Kidney (tissue), 14 donors: ENCODE measurements around the gene GALNT14. TPM values are rescaled to one million over a fixed set of nuclear protein-coding genes. Genes with fewer than 3 reads are reported as not detected.

Experiments
- DNase-seq, 5 donors: peaks; one replicate each; pipeline ENCODE4 v3.0.0-alpha.2; 2013 to 2020
- FAIRE-seq: peaks from 2 replicates; lab custom pipeline; 2012; peaks lifted over from hg19 to GRCh38; lab: Jason Lieb, UNC
- H3K27ac ChIP-seq, 2 donors: one replicate each; pipeline ENCODE4 v1.7.0; 2013; ENCODE audit warnings: low read depth in 2 of 2, low read length in 2 of 2, inconsistent platforms in 1 of 2
- H3K27me3 ChIP-seq: one replicate; pipeline ENCODE4 v1.7.1; 2013; ENCODE audit warnings: low read length, inconsistent platforms; ENCODE audit not compliant: control insufficient read depth, insufficient read depth
- H3K36me3 ChIP-seq, 3 donors: one replicate each; pipeline versions ENCODE4 v1.7.0 to v1.7.1; 2013; ENCODE audit warnings: low read length in 3 of 3, control low read depth in 1 of 3, inconsistent platforms in 1 of 3; ENCODE audit not compliant: insufficient read depth in 3 of 3, control insufficient read depth in 2 of 3
- H3K4me1 ChIP-seq, 3 donors: one replicate each; pipeline versions ENCODE4 v1.7.0 to v1.7.1; 2013; ENCODE audit warnings: low read length in 3 of 3, inconsistent platforms in 1 of 3, low read depth in 1 of 3; ENCODE audit not compliant: control insufficient read depth in 2 of 3, insufficient read depth in 2 of 3
- H3K4me3 ChIP-seq, 3 donors: one replicate each; pipeline versions ENCODE4 v1.7.0 to v1.8.1; 2013; ENCODE audit warnings: low read length in 3 of 3, control low read depth in 1 of 3, inconsistent platforms in 1 of 3
- H3K9ac ChIP-seq, 3 donors: one replicate each; pipeline versions ENCODE4 v1.7.0 to v1.7.1; 2013; ENCODE audit warnings: low read length in 3 of 3, control low read depth in 1 of 3, inconsistent platforms in 1 of 3
- H3K9me3 ChIP-seq, 3 donors: one replicate each; pipeline versions ENCODE4 v1.7.0 to v1.7.1; 2013; ENCODE audit warnings: low read length in 3 of 3, control low read depth in 1 of 3, inconsistent platforms in 1 of 3; ENCODE audit not compliant: control insufficient read depth in 2 of 3, insufficient read depth in 1 of 3
- intact Hi-C: fragments of 100-400 bp; cut with DNase I; formaldehyde crosslinking; loops from one replicate; pipeline ENCODE4 v1.11.1; 2022
- polyA plus RNA-seq: library from polyadenylated mRNA; stranded (reverse); fragments of 350-450 nt; fragmentation: Illumina TruSeq; extraction: RNeasy Lipid Tissue Mini Kit (QIAGEN cat#74804); gene quantifications from one replicate; pipeline ENCODE4 v1.2.3, GENCODE V29; 2014; ENCODE audit warnings: low read depth, low replicate concordance; ENCODE audit not compliant: insufficient read depth
- total RNA-seq: library from RNA; stranded (reverse); fragmentation: NEBNext Ultra II Directional; extraction: Animal tissue kit (Norgen Biotek cat#: 25700); gene quantifications from one replicate; pipeline ENCODE4 v1.2.1, GENCODE V29; 2021
- TF ChIP-seq, protein P1 (sequence below): IDR thresholded peaks from 3 replicates; pipeline ENCODE4 v1.5.1; 2012; ENCODE audit warnings: mild to moderate bottlenecking, moderate library complexity, borderline replicate concordance; ENCODE audit not compliant: insufficient read depth; ENCODE audit errors: extremely low read depth
- donor health status: control.
- donor health status: control.
- donor health status: control.
- donor health status: control.
- donor health status: control.
- donor health status: DM: yes; HTN: yes; CAD: no.
- donor health status: Normal renal cell carcinoma (clear cell type).

GALNT14 gene
- total and polyA plus RNA-seq, 2 donors from 2014 or later: 84.6 to 90.3 TPM

GRCh38 chr2:30948857-30949256 is 189.4 kb downstream of the GALNT14 start:
- peak overlapping the region in 1 of 2 donors; percentile 38 for H3K27ac ChIP-seq
- H3K36me3 ChIP-seq: peaks cover 0 to 20% (median 0%) of the 10 kb centered on the region in 3 donors
- TF ChIP-seq, protein P1, sequence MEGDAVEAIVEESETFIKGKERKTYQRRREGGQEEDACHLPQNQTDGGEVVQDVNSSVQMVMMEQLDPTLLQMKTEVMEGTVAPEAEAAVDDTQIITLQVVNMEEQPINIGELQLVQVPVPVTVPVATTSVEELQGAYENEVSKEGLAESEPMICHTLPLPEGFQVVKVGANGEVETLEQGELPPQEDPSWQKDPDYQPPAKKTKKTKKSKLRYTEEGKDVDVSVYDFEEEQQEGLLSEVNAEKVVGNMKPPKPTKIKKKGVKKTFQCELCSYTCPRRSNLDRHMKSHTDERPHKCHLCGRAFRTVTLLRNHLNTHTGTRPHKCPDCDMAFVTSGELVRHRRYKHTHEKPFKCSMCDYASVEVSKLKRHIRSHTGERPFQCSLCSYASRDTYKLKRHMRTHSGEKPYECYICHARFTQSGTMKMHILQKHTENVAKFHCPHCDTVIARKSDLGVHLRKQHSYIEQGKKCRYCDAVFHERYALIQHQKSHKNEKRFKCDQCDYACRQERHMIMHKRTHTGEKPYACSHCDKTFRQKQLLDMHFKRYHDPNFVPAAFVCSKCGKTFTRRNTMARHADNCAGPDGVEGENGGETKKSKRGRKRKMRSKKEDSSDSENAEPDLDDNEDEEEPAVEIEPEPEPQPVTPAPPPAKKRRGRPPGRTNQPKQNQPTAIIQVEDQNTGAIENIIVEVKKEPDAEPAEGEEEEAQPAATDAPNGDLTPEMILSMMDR: no peak
- no peak for FAIRE-seq
- no peaks in the 10 kb centered on the region for H3K27me3 ChIP-seq
- H3K9me3 ChIP-seq: no peaks in the 10 kb centered on the region
- peaks cover 0 to 18% (median 4%) of the 10 kb centered on the region in 3 donors for H3K4me1 ChIP-seq
- no peak overlapping the region for H3K4me3 ChIP-seq
- H3K9ac ChIP-seq: no peak overlapping the region
- intact Hi-C loops: no loop called here
- no peak for DNase-seq

- H3K4me1 ChIP-seq: peaks cover 0 to 18% (median 4%) of the 10 kb centered on the region in 3 donors
- TF ChIP-seq, protein P1: no peak
- no peak for DNase-seq
- H3K9me3 ChIP-seq: no peaks in the 10 kb centered on the region
- intact Hi-C loops: no loop called here
- H3K4me3 ChIP-seq: no peak overlapping the region
- no peak for FAIRE-seq
- H3K27me3 ChIP-seq: no peaks in the 10 kb centered on the region
- peak overlapping the region in 1 of 2 donors; percentile 44 for H3K27ac ChIP-seq
- H3K9ac ChIP-seq: no peak overlapping the region
- peaks cover 0 to 20% (median 0%) of the 10 kb centered on the region in 3 donors for H3K36me3 ChIP-seq
Measured at GRCh38 chr2:30948130-30948529, 190.1 kb downstream of the GALNT14 start.

DNA sequence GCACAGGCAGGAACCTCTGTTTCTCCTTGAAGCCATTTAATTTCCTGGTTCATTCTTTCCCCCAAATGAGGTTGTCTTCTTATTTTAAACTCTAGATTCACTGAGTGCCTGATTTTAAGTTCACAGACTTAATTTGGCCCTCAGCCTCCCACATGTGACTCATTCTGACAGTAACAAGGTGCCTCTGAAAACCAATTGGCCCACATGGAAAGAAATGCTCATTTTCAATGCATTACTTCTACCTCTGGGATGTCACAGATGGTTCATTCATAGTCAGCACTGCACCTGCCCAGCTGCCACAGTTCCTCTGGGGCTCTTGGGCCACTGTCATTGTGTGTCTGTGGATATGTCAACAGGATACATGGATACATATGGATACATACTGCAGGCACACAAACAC is 190.6 kb downstream of the GALNT14 start:
- TF ChIP-seq, protein P1: no peak
- FAIRE-seq: no peak
- intact Hi-C loops: no loop called here

GRCh38 chr2:30942419-30942818 is 195.8 kb downstream of the GALNT14 start:
- H3K9ac ChIP-seq: no peak overlapping the region
- peaks cover 0 to 1% (median 0%) of the 10 kb centered on the region in 3 donors for H3K4me1 ChIP-seq
- H3K27me3 ChIP-seq: no peaks in the 10 kb centered on the region
- intact Hi-C loops: no loop called here
- TF ChIP-seq, protein P1: no peak
- peaks cover 0 to 20% (median 6%) of the 10 kb centered on the region in 3 donors for H3K36me3 ChIP-seq
- DNase-seq (no peak), FAIRE-seq (no peak)
- no peak overlapping the region for H3K27ac ChIP-seq
- H3K9me3 ChIP-seq: no peaks in the 10 kb centered on the region
- no peak overlapping the region for H3K4me3 ChIP-seq

More for the DNA sequence above, 190.6 kb downstream of the GALNT14 start:
- Histone ChIP-seq H3K36me3 (peaks cover 0 to 20% (median 0%) of the 10 kb centered on the region in 3 donors), H3K9ac (no peak overlapping the region), H3K27me3 (no peaks in the 10 kb centered on the region), H3K27ac (peak overlapping the region in 1 of 2 donors; percentile 8), H3K4me1 (peaks cover 0 to 18% (median 4%) of the 10 kb centered on the region in 3 donors), H3K9me3 (no peaks in the 10 kb centered on the region), H3K4me3 (no peak overlapping the region)
- DNase-seq: no peak
